Kidney epithelial cell (primary cell): ENCODE measurements around the gene CDK5R2. TPM values are rescaled to one million over a fixed set of nuclear protein-coding genes. Genes with fewer than 3 reads are reported as not detected.

ENCODE experiments used
- DNase-seq: peaks from one replicate; pipeline ENCODE4 v3.0.0-alpha.2; 2010; ENCODE audit warnings: low read depth
- H3K27me3 ChIP-seq: 2 replicates; pipeline ENCODE4 v1.6.0; 2011; ENCODE audit warnings: low read length; ENCODE audit not compliant: control insufficient read depth, insufficient read depth
- H3K36me3 ChIP-seq: 2 replicates; pipeline ENCODE4 v1.5.1; 2011; ENCODE audit warnings: low read length; ENCODE audit not compliant: control insufficient read depth, insufficient read depth
- H3K4me3 ChIP-seq: 2 replicates; pipeline ENCODE4 v1.5.1; 2011; ENCODE audit warnings: low read depth, mild to moderate bottlenecking, control low read depth, low read length
- total RNA-seq: library from RNA; depleted of rRNA; stranded (reverse); fragments of >200 nt; gene quantifications from 2 replicates; pipeline ENCODE4 v1.2.3, GENCODE V29; 2015
- TF ChIP-seq, protein P1 (sequence below): IDR thresholded peaks from 2 replicates; pipeline ENCODE4 v1.5.1; 2011; ENCODE audit warnings: mild to moderate bottlenecking, moderate library complexity, low read length, control low read depth, inconsistent platforms; ENCODE audit not compliant: insufficient read depth, poor library complexity, severe bottlenecking

Gene CDK5R2
- total RNA-seq, 1 donor from 2014 or later: 0.21 TPM

DNA sequence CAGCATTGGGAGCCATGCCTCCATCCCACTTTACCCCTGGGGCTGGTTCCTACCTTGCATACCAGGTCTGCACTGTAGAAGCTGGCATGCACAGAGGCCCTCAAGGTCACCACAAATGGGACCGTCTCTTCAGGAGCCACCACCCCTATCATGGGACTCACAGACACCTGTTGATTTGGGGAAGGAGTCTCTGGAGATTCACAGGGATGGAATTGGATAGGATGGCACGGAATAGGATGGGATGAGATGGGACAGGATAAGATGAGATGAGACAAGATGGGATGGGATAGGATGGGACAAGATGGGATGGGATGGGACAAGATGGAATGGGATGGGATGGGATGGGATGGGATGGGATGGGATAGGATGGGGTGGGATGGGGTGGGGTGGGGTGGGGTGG, 49.8 kb downstream of the CDK5R2 start:
- H3K36me3 ChIP-seq: no peaks in the 10 kb centered on the region
- TF ChIP-seq, protein P1, sequence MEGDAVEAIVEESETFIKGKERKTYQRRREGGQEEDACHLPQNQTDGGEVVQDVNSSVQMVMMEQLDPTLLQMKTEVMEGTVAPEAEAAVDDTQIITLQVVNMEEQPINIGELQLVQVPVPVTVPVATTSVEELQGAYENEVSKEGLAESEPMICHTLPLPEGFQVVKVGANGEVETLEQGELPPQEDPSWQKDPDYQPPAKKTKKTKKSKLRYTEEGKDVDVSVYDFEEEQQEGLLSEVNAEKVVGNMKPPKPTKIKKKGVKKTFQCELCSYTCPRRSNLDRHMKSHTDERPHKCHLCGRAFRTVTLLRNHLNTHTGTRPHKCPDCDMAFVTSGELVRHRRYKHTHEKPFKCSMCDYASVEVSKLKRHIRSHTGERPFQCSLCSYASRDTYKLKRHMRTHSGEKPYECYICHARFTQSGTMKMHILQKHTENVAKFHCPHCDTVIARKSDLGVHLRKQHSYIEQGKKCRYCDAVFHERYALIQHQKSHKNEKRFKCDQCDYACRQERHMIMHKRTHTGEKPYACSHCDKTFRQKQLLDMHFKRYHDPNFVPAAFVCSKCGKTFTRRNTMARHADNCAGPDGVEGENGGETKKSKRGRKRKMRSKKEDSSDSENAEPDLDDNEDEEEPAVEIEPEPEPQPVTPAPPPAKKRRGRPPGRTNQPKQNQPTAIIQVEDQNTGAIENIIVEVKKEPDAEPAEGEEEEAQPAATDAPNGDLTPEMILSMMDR: no peak
- no peak overlapping the region for H3K4me3 ChIP-seq
- peaks cover 27% of the 10 kb centered on the region for H3K27me3 ChIP-seq
- no peak for DNase-seq

DNA sequence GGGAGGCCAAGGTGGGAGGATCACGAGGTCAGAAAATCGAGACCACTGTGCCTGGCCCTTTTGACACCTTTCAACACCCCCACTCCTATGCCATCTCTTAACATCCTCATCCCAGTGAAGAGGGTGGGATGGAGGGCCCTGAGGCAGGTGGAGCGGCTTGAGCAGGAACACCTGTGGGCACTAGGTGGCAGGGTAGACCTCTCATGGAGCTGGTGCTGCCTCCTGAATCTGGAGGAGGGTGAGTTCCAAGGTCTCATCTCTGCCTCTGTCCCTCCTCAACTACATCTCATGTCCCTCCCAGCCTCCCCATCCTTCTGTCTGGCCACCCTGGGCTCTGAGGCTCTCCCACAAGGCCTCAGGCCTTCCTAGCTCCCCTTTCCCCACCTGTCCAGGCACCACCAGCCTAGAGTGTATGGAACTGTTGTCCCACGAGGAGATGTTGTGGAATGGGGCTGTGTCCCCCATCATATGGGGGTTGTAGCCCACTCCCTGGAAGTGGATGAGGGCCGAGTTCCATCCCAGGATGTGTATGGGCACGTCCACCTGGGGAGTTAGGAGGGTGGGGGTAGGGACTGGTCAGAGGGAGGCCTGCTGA, 50.8 kb downstream of the CDK5R2 start:
- DNase-seq: no peak
- peaks cover 23% of the 10 kb centered on the region for H3K27me3 ChIP-seq
- H3K4me3 ChIP-seq: no peak overlapping the region
- no peaks in the 10 kb centered on the region for H3K36me3 ChIP-seq
- TF ChIP-seq, protein P1: peak; percentile 60

DNA sequence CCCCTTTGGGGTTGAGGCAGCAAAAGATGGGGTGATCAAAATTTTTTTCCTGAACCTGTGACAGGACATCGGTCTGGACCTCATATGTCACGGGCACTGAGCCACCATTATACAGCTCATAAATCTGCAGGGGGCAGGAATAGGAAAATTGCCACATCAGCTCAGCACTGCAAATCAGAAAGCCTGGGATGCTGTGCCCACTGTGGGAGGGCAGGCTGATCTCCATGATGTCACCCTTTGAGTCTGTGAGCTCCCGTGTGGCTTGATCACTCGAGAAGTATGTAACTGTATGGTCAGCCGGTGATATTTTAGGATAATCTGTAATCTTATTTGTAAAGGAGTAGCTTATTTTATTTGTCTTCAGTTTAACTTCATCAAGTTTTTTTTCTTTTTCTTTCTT, 51.4 kb downstream of the CDK5R2 start:
- H3K4me3 ChIP-seq: no peak overlapping the region
- H3K36me3 ChIP-seq: no peaks in the 10 kb centered on the region
- H3K27me3 ChIP-seq: peaks cover 18% of the 10 kb centered on the region
- DNase-seq: no peak
- TF ChIP-seq, protein P1: no peak

Other genes with a start within 250 kb of the CDK5R2 start
- 17.3 and 27.5 TPM in 2 replicates for gene TTLL4, start 248.8 kb upstream of the CDK5R2 start, total RNA-seq
- 25.3 and 32.0 TPM in 2 replicates for gene CYP27A1, start 177.5 kb upstream of the CDK5R2 start, total RNA-seq
- not detected in 2 replicates for gene PRKAG3, start 127.9 kb upstream of the CDK5R2 start, total RNA-seq
- 1.2 and 1.6 TPM in 2 replicates for gene WNT6, start 99.9 kb upstream of the CDK5R2 start, total RNA-seq
- 5.6 and 7.1 TPM in 2 replicates for gene WNT10A, start 78.8 kb upstream of the CDK5R2 start, total RNA-seq
- gene FEV, start 25.5 kb downstream of the CDK5R2 start, total RNA-seq: not detected in 2 replicates
- not detected in 2 replicates for gene CRYBA2, start 33.8 kb downstream of the CDK5R2 start, total RNA-seq
- gene CFAP65, start 81.8 kb downstream of the CDK5R2 start, total RNA-seq: 0.07 TPM in 1 of 2 replicates, not detected in the other
- gene IHH, start 101.3 kb downstream of the CDK5R2 start, total RNA-seq: not detected in 2 replicates
- gene NHEJ1, start 201.1 kb downstream of the CDK5R2 start, total RNA-seq: 16.1 and 19.1 TPM in 2 replicates
- gene SLC23A3, start 210.4 kb downstream of the CDK5R2 start, total RNA-seq: 0.84 and 1.2 TPM in 2 replicates
- 54.2 and 55.3 TPM in 2 replicates for gene CNPPD1, start 217.3 kb downstream of the CDK5R2 start, total RNA-seq
- gene RETREG2, start 218.6 kb downstream of the CDK5R2 start, total RNA-seq: 95.2 and 111 TPM in 2 replicates
- gene ZFAND2B, start 247.1 kb downstream of the CDK5R2 start, total RNA-seq: 44.3 and 48.2 TPM in 2 replicates